ENCODE results near the gene MBP. TPM values are rescaled to one million over a fixed set of nuclear protein-coding genes. Genes with fewer than 3 reads are reported as not detected.

The MBP gene
- total and polyA plus RNA-seq, 2 of the 4 experiments (the other 2 are of a cell fraction) = 0.72 to 0.90 TPM

GRCh38 chr18:77022116-77022515, 110.5 kb downstream of the MBP start:
- no peak overlapping the region for H3K4ac ChIP-seq (ENCODE audit: low read depth, low read length)
- no peaks in the 10 kb centered on the region for H3K9me1 ChIP-seq (ENCODE audit: insufficient read depth, low read length)
- no peaks in the 10 kb centered on the region for H4K20me1 ChIP-seq (ENCODE audit: insufficient read depth, low read length)
- H2AFZ ChIP-seq (replicated peaks; ENCODE audit: low read length, poor library complexity) = no peak overlapping the region
- no peaks in the 10 kb centered on the region for H3K27me3 ChIP-seq (ENCODE audit: control insufficient read depth, insufficient read depth, low read length)
- no peak overlapping the region for H3K14ac ChIP-seq (replicated peaks; ENCODE audit: low read depth, low read length)
- no peak overlapping the region for H3K27ac ChIP-seq (ENCODE audit: insufficient read depth, low read length)
- in situ Hi-C loops (cut with MboI; ENCODE audit: low sequenced_read_pairs) (no loop called here), dilution Hi-C loops (cut with HindIII; ENCODE audit: low sequenced_read_pairs, unreplicated experiment) (no loop called here), intact Hi-C loops (cut with micrococcal nuclease) (no loop called here)
- no peak overlapping the region for H2BK5ac ChIP-seq (ENCODE audit: low read depth, low read length, poor library complexity, severe bottlenecking)
- H4K91ac ChIP-seq (ENCODE audit: insufficient read depth, low read depth, low read length) = no peak overlapping the region
- H3K9me3 ChIP-seq (ENCODE audit: control insufficient read depth, insufficient read depth, low read length) = no peaks in the 10 kb centered on the region
- H3K79me1 ChIP-seq (ENCODE audit: low read depth in 1 of 2, low read length in 2 of 2) = no peaks in the 10 kb centered on the region
- H3K4me3 ChIP-seq (ENCODE audit: insufficient read depth, low read depth, low read length) = no peak overlapping the region
- no peaks in the 10 kb centered on the region for H3K36me3 ChIP-seq (ENCODE audit: control insufficient read depth, insufficient read depth, low read length)
- no peak overlapping the region for H2BK20ac ChIP-seq (ENCODE audit: low read depth, low read length)
- H3K18ac ChIP-seq (ENCODE audit: low read depth, low read length) = no peak overlapping the region
- no peak for TF ChIP-seq MXI1 (IDR thresholded peaks at IDR 0.05; ENCODE audit: borderline replicate concordance, low read depth, low read length)
- TF ChIP-seq POLR2A (IDR thresholded peaks at IDR 0.05; ENCODE audit: low read depth, low read length) = no peak
- TF ChIP-seq CHD1 (IDR thresholded peaks at IDR 0.05; ENCODE audit: low read depth, low read length) = no peak
- TF ChIP-seq RAD21 (IDR thresholded peaks at IDR 0.05; ENCODE audit: low read length) = no peak
- TF ChIP-seq MAZ (IDR thresholded peaks at IDR 0.05; ENCODE audit: borderline replicate concordance, low read depth, low read length) = no peak
- TF ChIP-seq BHLHE40 (IDR thresholded peaks at IDR 0.05; ENCODE audit: low read depth, low read length) = no peak
- no peak for TF ChIP-seq CEBPB (IDR thresholded peaks at IDR 0.05; ENCODE audit: low read depth, low read length)
- TF ChIP-seq RCOR1 (IDR thresholded peaks at IDR 0.05; ENCODE audit: insufficient replicate concordance, low read length) = no peak
- no peak for TF ChIP-seq FOS (IDR thresholded peaks at IDR 0.05; ENCODE audit: low read depth, low read length)
- no peak for TF ChIP-seq RFX5 (IDR thresholded peaks at IDR 0.05; ENCODE audit: low read depth, low read length)
- TF ChIP-seq, protein P1, sequence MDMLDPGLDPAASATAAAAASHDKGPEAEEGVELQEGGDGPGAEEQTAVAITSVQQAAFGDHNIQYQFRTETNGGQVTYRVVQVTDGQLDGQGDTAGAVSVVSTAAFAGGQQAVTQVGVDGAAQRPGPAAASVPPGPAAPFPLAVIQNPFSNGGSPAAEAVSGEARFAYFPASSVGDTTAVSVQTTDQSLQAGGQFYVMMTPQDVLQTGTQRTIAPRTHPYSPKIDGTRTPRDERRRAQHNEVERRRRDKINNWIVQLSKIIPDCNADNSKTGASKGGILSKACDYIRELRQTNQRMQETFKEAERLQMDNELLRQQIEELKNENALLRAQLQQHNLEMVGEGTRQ (IDR thresholded peaks at IDR 0.05; ENCODE audit: low read depth, low read length) = no peak
- no peak for TF ChIP-seq NFE2L2 (IDR thresholded peaks at IDR 0.05; ENCODE audit: low read depth, low read length)
- TF ChIP-seq CTCF (conservative IDR thresholded peaks at IDR 0.05; ENCODE audit: low read depth, low read length) = no peak
- no peak for TF ChIP-seq MAFK (IDR thresholded peaks at IDR 0.05; ENCODE audit: low read depth, low read length)
- no peak for TF ChIP-seq SMC3 (IDR thresholded peaks at IDR 0.05; ENCODE audit: low read depth, low read length)
- no peak for TF ChIP-seq ELK1 (IDR thresholded peaks at IDR 0.05; ENCODE audit: borderline replicate concordance, low read depth, low read length)
- H3K23ac ChIP-seq (ENCODE audit: low read depth, low read length) = no peak overlapping the region
- no peak overlapping the region for H4K8ac ChIP-seq (ENCODE audit: low read depth in 2 of 2, low read length in 2 of 2)
- no TSS peak for BruUV-seq (replicated peaks)
- DNase-seq = no peak
- ChIA-PET CTCF (no interaction called here), POLR2A (ENCODE audit: unreplicated experiment) (no interaction called here)
- H3K56ac ChIP-seq (ENCODE audit: extremely low read depth, insufficient read depth, low read length) = no peak overlapping the region
- no CpG with 5 or more reads among the region's 12 CpGs for WGBS, 2 experiments (ENCODE audit: extremely low coverage in 2 of 2, insufficient read length in 1 of 2)
- H3K4me2 ChIP-seq (ENCODE audit: low read depth, low read length) = no peak overlapping the region
- no peak overlapping the region for H2BK120ac ChIP-seq (ENCODE audit: low read depth, low read length)
- no peak overlapping the region for H2AK5ac ChIP-seq (ENCODE audit: low read depth, low read length)
- H2BK15ac ChIP-seq (ENCODE audit: low read depth, low read length) = no peak overlapping the region
- no peak overlapping the region for H3K9ac ChIP-seq (ENCODE audit: low read depth, low read length)
- no peak overlapping the region for H4K5ac ChIP-seq (ENCODE audit: low read depth, low read length)
- no peaks in the 10 kb centered on the region for H3K4me1 ChIP-seq (ENCODE audit: control insufficient read depth, insufficient read depth, low read length)
- ATAC-seq (ENCODE audit: low read depth) = no peak
- H2AK9ac ChIP-seq (replicated peaks; ENCODE audit: low read depth, low read length, poor library complexity) = no peak overlapping the region

All from IMR-90 (cell line).